Activated B cell treated with CpG ODN at 0.5 μM for 24 hours (primary cell): ENCODE measurements around the gene SLC17A9. TPM values are rescaled to one million over a fixed set of nuclear protein-coding genes. Genes with fewer than 3 reads are reported as not detected.

Source experiments
- ATAC-seq: fragments of 200-7000 bp; cut with Tn5 transposase; one replicate; pipeline ENCODE4 v1.10.0; 2021; ENCODE audit warnings: low read depth, mild to moderate bottlenecking, moderate library complexity
- CTCF ChIA-PET: fragments of 350-600 bp; sonication (Branson Sonifier 250); formaldehyde crosslinking; loops from one replicate; lab custom pipeline; 2021; ENCODE audit warnings: antibody characterized with exemption; lab: Charles Lee
- POLR2A ChIA-PET: fragments of 350-600 bp; sonication (Branson Sonifier 250); formaldehyde crosslinking; loops from one replicate; lab custom pipeline; 2021; ENCODE audit warnings: antibody characterized with exemption; lab: Charles Lee
- DNase-seq: peaks from one replicate; pipeline ENCODE4 v3.0.0; 2022
- H3K27ac Mint-ChIP-seq: one replicate; pipeline ENCODE4 v1.8.0; 2020; ENCODE audit warnings: mixed read lengths
- H3K27me3 Mint-ChIP-seq: one replicate; pipeline ENCODE4 v1.8.0; 2021; ENCODE audit warnings: mixed read lengths
- H3K36me3 Mint-ChIP-seq: one replicate; pipeline ENCODE4 v1.8.0; 2021; ENCODE audit warnings: low read depth, mixed read lengths
- H3K4me1 Mint-ChIP-seq: one replicate; pipeline ENCODE4 v1.8.0; 2021; ENCODE audit warnings: mixed read lengths
- H3K4me3 Mint-ChIP-seq: one replicate; pipeline ENCODE4 v1.8.0; 2020; ENCODE audit warnings: mild to moderate bottlenecking, mixed read lengths
- H3K9me3 Mint-ChIP-seq: one replicate; pipeline ENCODE4 v1.8.0; 2020; ENCODE audit warnings: mixed read lengths
- intact Hi-C: fragments of 100-400 bp; cut with micrococcal nuclease; formaldehyde crosslinking; loops from one replicate; pipeline ENCODE4 v1.15.1; 2024
- total RNA-seq: library from RNA; stranded (reverse); gene quantifications from 2 replicates; pipeline ENCODE4 v1.2.3, GENCODE V29; 2022
- TF ChIP-seq, protein P1 (sequence below): fragments of 200-600 bp; IDR thresholded peaks from one replicate; pipeline ENCODE4 v1.8.0; 2022; ENCODE audit warnings: antibody characterized with exemption, mild to moderate bottlenecking

The SLC17A9 gene
- total RNA-seq, 1 donor from 2014 or later, result 47.6 TPM

DNA sequence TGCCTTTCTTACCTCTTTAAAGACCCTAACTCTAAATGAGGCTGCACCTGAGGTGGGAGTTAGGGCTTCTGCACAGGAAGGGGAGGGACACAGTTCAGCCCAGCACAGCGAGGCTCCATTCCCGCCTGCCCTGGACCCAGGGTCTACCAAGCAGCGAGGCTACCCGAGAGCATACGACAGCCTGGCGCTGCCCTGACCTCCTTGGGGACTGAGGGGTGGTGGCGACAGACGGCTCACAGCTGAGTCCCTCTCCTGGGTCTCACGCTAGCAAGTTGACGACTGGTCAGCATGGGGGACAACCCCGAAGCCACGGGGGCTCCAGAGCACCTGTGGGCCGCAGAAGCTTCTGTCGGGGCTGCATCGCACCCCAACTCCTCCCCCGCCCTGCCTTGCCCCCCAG is 24.4 kb downstream of the SLC17A9 start:
- intact Hi-C loops, result loop anchor here (1.0 to 5.0 kb wide), 4 partner anchors 23 to 675 kb away; partner anchors contain the start of genes ADRM1 and DIDO1
- POLR2A ChIA-PET, result interaction anchor here (1.6 to 2.2 kb wide), 3 partner anchors 23 to 39 kb away, joined by 6 to 23 read pairs (median 10); partner anchors contain the start of gene GID8
- H3K36me3 Mint-ChIP-seq, result no peaks in the 10 kb centered on the region
- H3K4me1 Mint-ChIP-seq, result peaks cover 53% of the 10 kb centered on the region
- TF ChIP-seq, protein P1, sequence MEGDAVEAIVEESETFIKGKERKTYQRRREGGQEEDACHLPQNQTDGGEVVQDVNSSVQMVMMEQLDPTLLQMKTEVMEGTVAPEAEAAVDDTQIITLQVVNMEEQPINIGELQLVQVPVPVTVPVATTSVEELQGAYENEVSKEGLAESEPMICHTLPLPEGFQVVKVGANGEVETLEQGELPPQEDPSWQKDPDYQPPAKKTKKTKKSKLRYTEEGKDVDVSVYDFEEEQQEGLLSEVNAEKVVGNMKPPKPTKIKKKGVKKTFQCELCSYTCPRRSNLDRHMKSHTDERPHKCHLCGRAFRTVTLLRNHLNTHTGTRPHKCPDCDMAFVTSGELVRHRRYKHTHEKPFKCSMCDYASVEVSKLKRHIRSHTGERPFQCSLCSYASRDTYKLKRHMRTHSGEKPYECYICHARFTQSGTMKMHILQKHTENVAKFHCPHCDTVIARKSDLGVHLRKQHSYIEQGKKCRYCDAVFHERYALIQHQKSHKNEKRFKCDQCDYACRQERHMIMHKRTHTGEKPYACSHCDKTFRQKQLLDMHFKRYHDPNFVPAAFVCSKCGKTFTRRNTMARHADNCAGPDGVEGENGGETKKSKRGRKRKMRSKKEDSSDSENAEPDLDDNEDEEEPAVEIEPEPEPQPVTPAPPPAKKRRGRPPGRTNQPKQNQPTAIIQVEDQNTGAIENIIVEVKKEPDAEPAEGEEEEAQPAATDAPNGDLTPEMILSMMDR, result no peak
- no peak overlapping the region for H3K27ac Mint-ChIP-seq
- no peak for DNase-seq
- ATAC-seq, result no peak
- no peaks in the 10 kb centered on the region for H3K9me3 Mint-ChIP-seq
- CTCF ChIA-PET, result interaction anchor here (1.2 to 1.8 kb wide), 3 partner anchors 30 to 76 kb away, joined by 4 to 6 read pairs (median 4); partner anchors contain the start of gene BHLHE23
- peaks cover 27% of the 10 kb centered on the region for H3K27me3 Mint-ChIP-seq
- H3K4me3 Mint-ChIP-seq, result peak overlapping the region; percentile 67

DNA sequence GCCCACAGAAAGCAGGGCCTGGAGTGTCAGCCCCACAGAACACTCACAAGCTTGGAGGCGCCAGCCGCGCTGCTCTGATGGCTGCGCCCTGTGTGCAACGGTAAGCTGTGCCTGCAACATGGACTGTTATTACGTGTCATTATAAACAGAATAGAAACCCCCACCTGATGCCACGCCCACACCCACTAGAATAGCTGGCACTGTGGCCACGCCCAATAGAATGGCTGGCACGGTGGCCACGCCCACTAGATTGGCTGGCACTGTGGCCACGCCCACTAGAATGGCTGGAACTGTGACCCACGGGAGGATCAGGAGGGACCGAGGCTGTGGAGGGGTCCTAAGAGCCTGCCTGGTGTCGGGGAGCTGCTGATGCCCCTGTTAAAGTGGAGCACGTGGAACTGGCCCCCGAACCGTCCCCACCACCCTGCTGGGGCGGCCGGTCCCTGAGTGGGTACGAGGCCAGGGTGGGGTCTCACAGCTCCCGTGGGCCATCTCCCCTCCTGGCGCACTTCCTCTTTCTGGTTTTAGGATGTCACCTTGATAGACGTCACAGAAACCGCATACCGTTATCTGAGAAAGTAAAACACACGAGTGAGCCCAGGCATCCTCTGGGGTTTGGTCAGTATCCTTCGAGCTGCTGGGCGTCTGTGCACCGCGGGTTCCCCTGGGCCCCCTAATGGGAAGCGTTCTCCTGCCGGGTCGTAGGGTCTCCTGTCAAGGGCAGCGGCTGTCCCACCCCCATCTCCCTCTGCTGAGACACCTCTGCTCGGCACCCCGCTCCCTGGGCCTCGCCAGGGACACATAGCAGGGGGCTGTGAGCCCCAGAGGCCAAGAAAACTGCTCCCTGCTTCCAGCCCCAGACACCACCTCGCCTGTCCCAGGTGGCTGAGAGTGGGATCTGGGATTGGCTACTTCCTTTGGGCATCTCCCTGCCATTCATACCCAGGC is 25.4 kb downstream of the SLC17A9 start:
- H3K27ac Mint-ChIP-seq, result peak overlapping the region; percentile 70
- peak; percentile 81 for ATAC-seq
- H3K36me3 Mint-ChIP-seq, result no peaks in the 10 kb centered on the region
- ChIA-PET CTCF (interaction anchor here (0.8 to 2.5 kb wide), 5 partner anchors 29 to 77 kb away, joined by 3 to 11 read pairs (median 4); partner anchors contain the start of gene BHLHE23), POLR2A (interaction anchor here (0.6 to 2.2 kb wide), 6 partner anchors 24 to 589 kb away, joined by 3 to 23 read pairs (median 6); partner anchors contain the start of genes DIDO1, GID8 and TCFL5)
- peaks cover 23% of the 10 kb centered on the region for H3K27me3 Mint-ChIP-seq
- TF ChIP-seq, protein P1, result no peak
- no peaks in the 10 kb centered on the region for H3K9me3 Mint-ChIP-seq
- DNase-seq, result peak; percentile 84
- H3K4me1 Mint-ChIP-seq, result peaks cover 51% of the 10 kb centered on the region
- intact Hi-C loops, result loop anchor here (1.0 to 5.0 kb wide), 4 partner anchors 24 to 676 kb away; partner anchors contain the start of genes ADRM1 and DIDO1
- peak overlapping the region; percentile 67 for H3K4me3 Mint-ChIP-seq

DNA sequence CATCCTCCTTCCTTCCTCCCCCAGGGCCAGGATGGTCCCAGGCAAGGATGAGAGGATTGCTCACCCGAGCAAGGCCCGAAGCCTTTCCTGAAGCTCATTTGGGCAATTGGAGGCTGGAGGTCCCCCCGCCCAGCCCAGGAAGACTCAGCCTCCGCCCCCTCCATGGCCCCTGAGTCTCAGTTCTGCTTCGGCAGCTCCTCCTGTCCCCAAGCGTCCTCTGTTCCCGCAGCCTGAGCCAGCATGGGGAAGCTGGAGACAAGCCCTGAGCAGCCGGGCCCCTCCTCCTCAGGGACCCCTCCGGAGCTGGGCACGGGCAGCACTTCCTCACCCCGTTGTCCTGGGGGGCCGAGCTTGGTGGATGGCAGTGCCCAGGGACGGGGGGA is 26.0 kb downstream of the SLC17A9 start:
- ChIA-PET CTCF (interaction anchor here (0.8 to 2.5 kb wide), 4 partner anchors 29 to 77 kb away, joined by 3 to 11 read pairs (median 4); partner anchors contain the start of gene BHLHE23), POLR2A (interaction anchor here (1.3 to 2.2 kb wide), 4 partner anchors 25 to 117 kb away, joined by 5 to 23 read pairs (median 8); partner anchors contain the start of genes GID8 and TCFL5)
- peak overlapping the region; percentile 67 for H3K4me3 Mint-ChIP-seq
- DNase-seq (no peak), ATAC-seq (no peak)
- intact Hi-C loops, result loop anchor here (5.0 kb wide), 1 partner anchor 676 kb away; the partner anchor contains the start of gene ADRM1
- peak overlapping the region; percentile 56 for H3K27ac Mint-ChIP-seq
- H3K27me3 Mint-ChIP-seq, result peaks cover 27% of the 10 kb centered on the region
- H3K4me1 Mint-ChIP-seq, result peaks cover 51% of the 10 kb centered on the region
- no peaks in the 10 kb centered on the region for H3K9me3 Mint-ChIP-seq
- TF ChIP-seq, protein P1, result no peak
- no peaks in the 10 kb centered on the region for H3K36me3 Mint-ChIP-seq

DNA sequence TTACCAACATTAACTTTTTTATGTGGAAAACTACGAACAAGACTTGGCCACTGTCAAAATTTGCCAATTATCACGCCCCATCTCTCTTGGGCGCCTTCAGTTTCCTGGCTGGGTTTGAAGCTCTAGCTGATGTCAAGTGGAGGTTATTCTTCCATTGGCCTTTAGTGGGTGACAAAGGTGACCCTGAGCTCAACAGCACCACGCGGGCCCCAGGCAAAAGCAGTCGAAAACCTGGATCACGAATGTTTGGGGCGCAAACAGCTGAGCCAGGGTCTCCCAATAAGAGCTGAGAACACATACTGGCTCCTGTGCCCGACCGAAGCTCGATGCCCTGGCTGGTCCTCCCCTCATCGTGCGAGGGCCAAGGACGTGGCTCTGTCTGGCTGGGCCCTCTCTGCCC is 26.8 kb downstream of the SLC17A9 start:
- H3K27me3 Mint-ChIP-seq, result peaks cover 26% of the 10 kb centered on the region
- DNase-seq, result no peak
- H3K36me3 Mint-ChIP-seq, result no peaks in the 10 kb centered on the region
- ChIA-PET CTCF (interaction anchor here (1.4 to 2.5 kb wide), 2 partner anchors 30 to 78 kb away, joined by 4 to 11 read pairs; no protein-coding TSS in a partner anchor), POLR2A (interaction anchor here (0.8 kb wide), 1 partner anchor 80 kb away, joined by 3 read pairs; no protein-coding TSS in a partner anchor)
- intact Hi-C loops, result loop anchor here (5.0 kb wide), 1 partner anchor 677 kb away; the partner anchor contains the start of gene ADRM1
- no peak overlapping the region for H3K4me3 Mint-ChIP-seq
- TF ChIP-seq, protein P1, result no peak
- peaks cover 51% of the 10 kb centered on the region for H3K4me1 Mint-ChIP-seq
- no peaks in the 10 kb centered on the region for H3K9me3 Mint-ChIP-seq
- no peak for ATAC-seq
- H3K27ac Mint-ChIP-seq, result no peak overlapping the region
